Fibroblast of skin of scalp (primary cell): ENCODE results near the gene CDH26.

ENCODE experiments used
- DNase-seq: peaks from one replicate; pipeline ENCODE4 v3.0.0-alpha.2; 2013

CDH26 gene

GRCh38 chr20:60048634-60049521, 90.7 kb downstream of the CDH26 start:
- no peak for DNase-seq

DNA sequence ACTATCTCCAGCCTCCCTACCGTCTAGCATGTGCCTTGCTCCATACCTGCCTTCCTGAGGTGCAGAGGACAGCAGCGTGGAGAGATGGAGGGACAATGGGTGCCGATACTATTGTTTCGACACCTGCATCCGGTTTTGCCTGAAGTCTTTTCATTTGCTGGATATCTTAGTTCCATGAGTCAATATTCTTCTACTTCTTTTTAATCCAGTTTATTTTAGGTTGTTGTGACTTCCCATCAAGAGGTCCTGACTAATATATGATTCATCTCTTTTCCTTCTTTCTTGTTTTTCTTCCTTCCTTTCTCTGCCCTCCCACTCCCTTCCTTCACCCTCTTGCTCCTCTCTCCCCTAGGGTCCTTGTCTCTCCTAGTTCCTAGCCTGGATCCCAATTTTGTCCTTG, 91.4 kb downstream of the CDH26 start:
- no peak for DNase-seq

GRCh38 chr20:60050193-60050947, 92.1 kb downstream of the CDH26 start:
- no peak for DNase-seq

DNA sequence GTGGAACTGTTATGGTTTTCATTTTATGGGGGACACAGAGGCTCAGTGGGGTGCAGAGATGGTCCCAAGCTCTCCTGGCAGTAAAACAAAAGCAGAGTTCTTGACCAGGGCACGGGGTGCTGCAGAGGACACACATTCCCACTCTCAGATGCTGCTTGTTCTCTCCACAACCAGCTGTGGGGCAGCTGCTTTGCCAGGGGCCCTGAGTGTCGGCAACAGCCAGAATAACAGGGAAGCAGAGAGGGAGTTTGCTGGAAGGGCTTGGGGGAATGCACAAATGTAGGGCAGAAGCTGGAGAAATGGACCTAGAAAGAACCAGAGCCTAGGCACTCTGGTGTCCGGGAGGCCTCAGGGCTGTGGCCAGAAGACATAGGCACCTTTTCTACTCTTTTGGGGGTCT, 93.7 kb downstream of the CDH26 start:
- DNase-seq = no peak

DNA sequence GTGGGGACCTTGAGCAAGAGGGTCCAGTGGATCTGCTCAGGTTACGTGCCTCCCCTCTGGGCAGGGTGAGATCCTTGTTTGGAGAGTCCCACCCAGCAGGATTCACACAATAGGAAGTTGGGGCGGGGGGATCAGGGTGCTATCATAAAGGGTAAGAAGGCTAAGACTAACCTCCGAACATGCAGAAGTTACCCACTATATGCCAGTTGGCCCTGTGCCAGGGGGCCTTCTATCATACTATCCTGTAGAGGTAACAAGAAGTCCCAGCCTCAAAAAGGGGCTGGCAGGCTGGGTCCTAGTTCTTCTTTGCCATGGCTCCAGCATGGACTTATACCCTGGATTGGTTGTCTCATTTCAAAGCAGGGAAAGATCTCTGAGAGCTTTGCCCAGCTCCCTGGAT, 94.1 kb downstream of the CDH26 start:
- no peak for DNase-seq

GRCh38 chr20:60053125-60053817, 95.0 kb downstream of the CDH26 start:
- no peak for DNase-seq

DNA sequence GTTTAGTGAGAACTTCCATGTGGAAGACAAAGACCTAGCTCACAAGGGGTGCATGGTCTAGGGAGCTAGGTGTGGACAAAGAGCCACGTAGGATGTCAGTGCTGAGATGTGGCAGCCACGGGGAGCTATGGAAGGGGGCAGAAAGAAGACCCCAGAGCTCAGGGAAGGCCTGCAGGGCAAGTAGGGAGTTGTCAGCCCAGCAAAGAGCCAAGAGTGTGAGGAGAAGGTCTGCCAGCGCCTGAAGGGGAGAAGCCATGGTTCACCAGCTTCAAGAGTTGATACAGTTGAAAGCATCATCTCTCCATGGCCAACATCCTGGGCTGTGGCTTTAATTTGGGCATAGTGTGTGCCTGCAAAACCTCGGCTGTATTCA, 95.6 kb downstream of the CDH26 start:
- no peak for DNase-seq

DNA sequence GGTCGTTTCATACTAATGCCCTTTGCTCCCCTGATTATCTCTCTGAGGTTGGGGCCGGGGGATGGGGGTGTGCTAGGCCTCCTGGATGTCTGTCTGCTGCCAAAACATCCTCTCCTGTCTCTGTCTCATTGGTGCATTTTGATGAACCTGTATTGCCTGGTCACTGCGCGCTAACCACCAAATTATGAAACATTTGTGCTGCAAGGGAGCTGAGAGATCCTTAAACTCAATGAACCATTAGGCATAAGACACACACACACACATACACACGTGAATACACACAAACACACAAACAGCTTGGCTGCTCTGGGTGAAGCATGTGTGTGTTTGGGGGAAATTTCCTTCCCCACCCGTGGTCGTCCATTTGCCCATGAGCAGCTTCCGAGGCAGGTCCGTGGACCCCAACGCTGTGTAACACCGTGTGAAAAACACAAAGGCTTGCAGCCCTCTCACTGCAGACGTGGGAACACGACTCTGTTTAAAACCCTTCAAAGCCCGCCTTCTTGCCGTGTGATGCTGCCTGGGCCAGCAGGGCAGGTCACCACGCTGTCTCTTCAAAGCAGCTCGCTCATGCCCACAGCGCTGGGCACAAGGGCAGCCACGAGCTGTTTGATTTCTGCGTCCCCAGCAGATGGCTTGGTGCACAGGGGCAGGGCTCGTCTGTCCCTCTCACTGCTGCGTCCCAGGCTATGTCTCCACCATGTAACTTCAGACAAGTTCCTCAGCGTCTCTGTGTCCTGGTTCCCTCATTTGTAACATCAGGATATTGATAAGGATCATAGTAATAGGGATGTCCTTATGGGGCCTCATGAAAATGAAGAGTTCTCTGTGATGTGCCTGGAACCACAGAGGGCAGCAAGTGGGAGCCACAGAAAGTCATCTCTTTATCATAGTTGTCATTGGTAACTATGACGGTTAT, 96.8 kb downstream of the CDH26 start:
- DNase-seq = no peak

DNA sequence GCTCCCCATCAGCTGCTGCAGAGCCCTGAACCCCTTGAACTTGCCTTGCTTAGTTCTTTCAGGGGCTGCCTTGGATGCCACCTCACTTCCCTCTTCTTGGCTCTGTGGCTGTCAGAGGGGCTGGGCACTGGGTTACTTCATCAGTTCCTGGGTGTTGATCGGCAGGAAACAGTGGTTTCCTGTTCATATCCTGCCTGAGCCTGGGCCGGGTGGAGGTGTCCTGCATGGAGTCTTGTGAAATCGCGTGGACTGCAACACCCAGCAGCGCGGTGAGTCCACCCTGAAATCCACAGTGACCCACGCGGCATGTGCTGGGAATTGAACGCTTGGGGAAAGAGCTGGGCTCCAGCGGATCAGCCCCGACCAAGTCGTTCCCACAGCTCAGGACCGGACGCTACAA, 97.5 kb downstream of the CDH26 start:
- no peak for DNase-seq

DNA sequence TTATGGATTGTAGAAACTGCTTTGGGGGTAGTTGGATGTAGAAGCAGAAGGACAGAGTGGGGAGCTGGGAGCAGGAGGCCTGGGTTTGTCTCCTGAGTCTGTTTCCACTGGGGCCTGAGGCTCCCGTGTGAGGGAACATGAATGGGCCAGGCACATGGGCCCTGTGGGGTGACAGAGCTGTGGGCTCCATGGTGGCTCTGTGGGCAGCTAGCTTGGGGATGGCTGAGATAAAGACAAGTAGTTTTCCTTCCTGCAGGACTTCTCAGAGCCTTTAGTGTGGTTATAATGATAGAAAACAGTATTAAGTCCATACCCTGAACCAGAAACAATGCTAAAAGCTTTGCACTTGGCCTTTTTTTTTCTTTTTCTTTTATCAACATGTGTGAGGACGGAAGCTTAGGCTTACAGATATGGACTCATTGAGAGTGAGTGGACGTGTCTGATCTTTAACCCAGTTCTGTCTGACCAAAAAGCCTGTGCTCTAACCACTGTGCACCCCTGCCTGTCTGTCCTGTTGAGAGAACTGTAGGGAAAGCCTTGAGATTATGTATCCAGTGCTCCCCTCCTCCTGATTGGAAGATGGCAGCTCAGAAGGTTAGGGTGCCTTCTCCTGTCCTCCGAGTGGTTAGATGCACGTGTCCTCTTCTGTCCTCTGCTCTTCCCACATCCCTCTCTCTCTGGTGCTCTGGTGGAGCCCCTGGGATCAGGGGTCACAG, 98.3 kb downstream of the CDH26 start:
- no peak for DNase-seq

DNA sequence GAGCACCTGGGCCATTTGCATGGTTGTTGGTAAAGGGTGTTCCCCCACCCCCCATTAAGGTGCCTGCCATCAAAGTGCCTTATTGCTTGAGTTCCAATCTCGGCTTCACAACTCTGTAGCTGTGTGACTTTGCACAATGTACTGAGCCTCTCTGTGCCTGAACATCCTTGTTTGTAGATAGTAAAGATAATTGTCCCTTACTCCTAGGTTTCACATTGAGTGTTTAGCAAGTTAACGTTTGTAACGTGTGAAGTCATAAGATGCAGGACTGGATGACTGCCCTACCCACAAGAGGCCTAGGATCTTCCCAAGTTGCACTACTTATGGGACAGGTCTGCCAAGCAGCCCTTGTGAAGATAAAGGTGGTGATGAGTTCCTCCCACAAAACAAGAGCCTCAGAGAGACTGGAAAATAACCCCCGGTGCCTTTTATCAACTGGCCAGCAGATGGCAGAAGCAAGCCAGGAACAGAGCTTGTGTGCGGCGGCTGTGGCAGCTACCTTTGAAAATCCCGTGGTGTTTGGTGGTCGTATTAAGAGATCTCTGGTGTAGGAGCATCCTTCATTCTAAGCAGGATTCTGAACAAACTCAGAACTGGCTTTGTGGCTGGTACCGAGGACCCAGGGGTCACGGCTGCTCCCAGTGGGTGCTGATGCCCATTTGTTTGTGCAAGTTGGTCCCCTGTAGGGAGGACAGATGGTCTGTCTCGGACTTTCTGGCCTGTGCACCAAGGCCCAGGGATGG, 99.1 kb downstream of the CDH26 start:
- DNase-seq = peak; percentile 74

DNA sequence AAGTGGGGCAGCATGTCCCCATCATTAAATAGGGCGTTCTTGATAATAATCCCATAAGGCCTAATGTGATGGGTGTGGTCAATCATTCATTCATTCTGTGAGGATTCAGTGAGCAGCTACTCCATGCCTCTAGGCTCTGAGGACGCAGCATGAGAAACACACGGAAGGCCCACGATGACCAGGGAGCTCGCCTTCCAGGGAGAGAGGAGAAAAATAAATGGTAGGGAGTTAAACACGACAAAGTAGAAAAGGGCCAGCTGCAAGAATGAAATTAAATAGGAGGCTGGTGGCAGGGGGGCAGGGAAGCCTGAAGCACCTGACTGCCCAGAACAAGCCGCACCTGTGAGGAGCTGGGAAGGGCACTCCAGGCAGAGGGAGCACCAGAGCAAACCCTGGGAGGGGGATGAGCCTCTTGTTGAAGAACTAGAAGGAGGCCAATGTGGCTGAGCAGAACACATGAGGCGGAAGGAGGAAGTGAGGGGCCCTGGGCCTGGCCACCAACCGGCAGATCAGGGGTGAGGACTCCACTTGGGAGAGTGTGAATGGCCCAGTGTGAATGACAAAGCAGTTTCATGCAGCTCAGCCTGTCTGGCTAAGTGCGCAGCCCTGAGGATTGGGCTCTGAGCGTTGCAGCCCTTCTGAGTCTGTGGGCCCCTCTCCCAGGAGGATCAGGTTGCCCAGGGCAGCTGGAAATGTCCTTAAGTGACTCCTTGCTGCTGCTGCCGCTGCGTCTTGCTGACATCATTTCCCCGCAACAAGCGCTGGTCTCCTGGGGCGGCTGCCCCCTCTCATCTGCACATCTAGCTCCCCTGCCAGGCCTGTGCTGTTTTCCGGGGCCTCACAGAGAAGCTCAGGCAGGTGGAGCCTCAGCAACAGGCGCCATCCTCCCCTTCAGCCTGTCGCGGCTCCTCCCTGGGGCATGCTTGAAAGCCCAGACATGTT, 99.9 kb downstream of the CDH26 start:
- DNase-seq = peak; percentile 64

DNA sequence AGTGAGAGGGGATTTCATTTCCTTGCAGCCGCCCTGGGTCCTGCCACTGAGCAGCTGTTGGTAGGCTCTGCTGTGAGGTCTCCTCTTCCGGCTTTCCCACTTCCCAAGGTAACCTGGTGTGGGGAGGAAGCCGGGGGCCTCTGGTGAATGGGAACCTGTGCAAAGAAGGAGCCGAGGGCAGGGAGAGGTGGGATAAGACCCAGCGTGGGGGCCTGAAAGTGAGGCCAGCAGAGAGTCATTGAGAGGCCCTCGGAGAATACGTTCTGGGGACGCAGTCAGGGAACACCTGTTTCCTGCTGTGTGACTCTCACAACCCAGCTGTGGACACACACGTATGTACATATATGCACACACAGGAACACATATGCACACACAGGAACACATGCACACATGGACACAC, 100.7 kb downstream of the CDH26 start:
- no peak for DNase-seq

DNA sequence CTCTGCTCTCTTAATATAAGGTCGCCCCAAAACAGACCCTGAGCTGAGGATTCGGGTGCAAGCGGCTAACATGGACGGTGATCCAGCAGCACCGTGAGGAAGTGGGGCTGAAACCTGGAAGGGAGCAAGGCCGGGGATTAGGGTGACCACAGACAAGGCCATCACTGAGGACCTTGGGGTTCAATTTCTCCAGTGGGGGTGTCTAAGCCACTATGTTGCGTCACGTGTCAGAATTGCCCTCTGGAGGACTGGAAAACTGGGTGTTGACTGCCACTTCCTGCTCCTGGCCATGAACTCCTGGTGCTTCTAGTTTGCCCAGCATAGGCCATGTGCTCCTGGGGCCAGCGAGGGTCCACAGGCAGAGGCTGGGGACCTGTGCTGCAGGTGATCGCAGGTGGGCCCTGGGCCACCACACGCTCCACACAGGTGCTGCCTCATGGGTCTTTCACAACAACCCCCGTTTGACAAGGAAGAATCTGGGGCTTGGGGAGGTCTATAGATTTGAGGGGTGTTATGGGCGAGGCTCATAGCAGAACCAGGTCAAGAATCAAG, 101.9 kb downstream of the CDH26 start:
- DNase-seq = no peak

DNA sequence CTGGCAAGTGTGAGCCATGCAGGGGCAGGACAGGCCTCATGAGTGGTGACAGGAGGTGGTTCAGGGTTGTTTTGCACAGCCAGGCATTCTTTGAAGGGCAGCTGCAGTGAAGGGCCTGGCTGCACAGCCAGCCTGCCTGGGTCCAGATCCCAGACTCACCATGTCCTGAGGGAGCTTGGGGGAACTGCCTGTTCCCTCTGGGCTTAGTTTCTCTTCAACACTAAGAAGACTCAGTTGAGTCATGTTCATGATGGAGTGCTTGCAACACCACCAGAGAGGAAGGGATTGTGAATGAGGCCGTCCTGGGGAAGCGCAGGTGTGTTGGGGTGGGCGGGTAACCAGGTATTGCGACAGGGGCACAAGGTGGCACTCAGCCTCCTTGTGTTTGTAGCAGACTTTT, 102.4 kb downstream of the CDH26 start:
- no peak for DNase-seq

- no peak for DNase-seq
Measured at GRCh38 chr20:60062431-60063047, 104.3 kb downstream of the CDH26 start.

DNA sequence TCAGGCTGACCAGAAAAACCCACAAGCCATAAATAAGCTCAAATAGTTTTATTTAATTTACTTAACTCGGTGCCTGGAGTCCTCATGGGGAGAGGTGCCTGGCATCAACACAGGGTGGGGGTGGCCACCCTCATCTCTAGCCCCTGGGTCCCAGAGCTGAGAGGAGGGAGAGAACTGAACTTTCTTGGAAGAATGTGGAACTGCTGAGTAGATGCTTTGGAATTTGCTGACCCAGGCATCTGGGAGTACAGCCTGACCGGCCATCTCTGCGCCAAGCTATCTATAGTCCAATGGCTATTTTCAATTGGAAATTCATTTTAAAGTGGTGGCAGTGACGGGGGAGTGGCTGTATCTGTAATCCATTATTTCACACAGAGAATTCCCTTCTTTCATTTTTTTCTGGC, 104.8 kb downstream of the CDH26 start:
- DNase-seq = peak; percentile 91

DNA sequence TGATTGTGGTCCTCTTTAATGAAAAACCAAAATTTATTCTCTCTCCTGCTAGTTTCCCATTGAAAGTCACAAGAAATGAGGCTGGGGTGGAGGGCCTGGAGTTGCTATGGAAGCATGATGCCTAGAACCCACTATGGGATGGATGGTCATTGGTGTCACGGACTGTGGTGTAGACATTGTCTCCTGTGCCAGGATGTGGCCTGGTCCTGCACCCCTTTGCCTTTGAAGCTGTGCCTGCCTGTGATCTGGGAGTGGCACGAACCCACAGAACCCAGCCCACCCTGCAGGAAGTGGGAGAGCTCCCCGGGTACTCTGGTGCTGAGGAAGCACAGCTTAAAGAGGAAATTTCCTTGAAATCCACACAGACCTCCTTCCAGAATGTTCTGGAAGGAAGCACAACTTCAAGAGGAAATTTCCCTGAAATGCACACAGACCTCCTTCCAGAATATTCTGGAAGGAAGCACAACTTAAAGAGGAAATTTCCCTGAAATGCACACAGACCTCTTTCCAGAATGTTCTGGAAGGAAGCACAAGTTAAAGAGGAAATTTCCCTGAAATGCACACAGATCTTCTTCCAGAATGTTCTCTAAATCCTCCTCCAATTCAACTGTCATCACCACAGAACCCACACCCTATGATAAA, 105.6 kb downstream of the CDH26 start:
- no peak for DNase-seq
